Right lobe of liver (tissue), 4 donors: ENCODE data around the gene DCDC1.

Source experiments
- CTCF ChIP-seq, 4 donors: fragments of 200-600 bp in 3 of 4; fragments of 450-650 bp in 1 of 4; IDR thresholded peaks; one replicate each; pipeline versions ENCODE4 v1.5.1 to v1.8.0; 2016 to 2022; ENCODE audit warnings: antibody characterized with exemption in 4 of 4, mild to moderate bottlenecking in 2 of 4
- POLR2A ChIP-seq: fragments of 450-650 bp; IDR thresholded peaks from one replicate; pipeline ENCODE4 v1.6.1; 2017; ENCODE audit warnings: antibody characterized with exemption, mild to moderate bottlenecking
- donor health status: DM: no; HTN: no; CAD: no.
- donor health status: DM: no; HTN: no; CAD: no.
- donor health status: DM: no; HTN: yes; CAD: no.

GRCh38 chr11:31355131-31355530 is 14.4 kb downstream of the DCDC1 start:
- TF ChIP-seq POLR2A = no peak
- no peak for TF ChIP-seq CTCF (IDR thresholded peaks at IDR 0.05)
